OCI-LY1 (cell line): ENCODE results near the gene XCL1.

Source experiments
- H2AFZ ChIP-seq: fragments of 200-600 bp; sonication (generic), shearing (Covaris generic); 2 replicates; pipeline ENCODE4 v1.6.0; 2014; ENCODE audit warnings: antibody characterized with exemption, mild to moderate bottlenecking, low read length
- H3F3A ChIP-seq: fragments of 200-600 bp; sonication (generic), shearing (Covaris generic); 2 replicates; pipeline ENCODE4 v1.6.0; 2014; ENCODE audit warnings: mild to moderate bottlenecking, antibody characterized with exemption, low read length, moderate library complexity; ENCODE audit not compliant: insufficient read depth
- H3K27ac ChIP-seq: fragments of 200-600 bp; sonication (generic); 2 replicates; pipeline ENCODE4 v1.5.1; 2014; ENCODE audit warnings: low read length, mixed run types, mild to moderate bottlenecking, low read depth; ENCODE audit not compliant: poor library complexity, severe bottlenecking
- H3K27me3 ChIP-seq: fragments of 200-600 bp; sonication (generic); 2 replicates; pipeline ENCODE4 v1.6.0; 2014; ENCODE audit warnings: antibody characterized with exemption, mild to moderate bottlenecking, low read length, moderate library complexity; ENCODE audit not compliant: insufficient read depth
- H3K36me3 ChIP-seq: fragments of 200-600 bp; sonication (generic); 2 replicates; pipeline ENCODE4 v1.6.1; 2014; ENCODE audit warnings: mild to moderate bottlenecking, antibody characterized with exemption, low read length, moderate library complexity, mixed read lengths; ENCODE audit not compliant: insufficient read depth
- H3K4me1 ChIP-seq: fragments of 200-600 bp; sonication (generic); 2 replicates; pipeline ENCODE4 v1.5.1; 2014; ENCODE audit warnings: mild to moderate bottlenecking, low read length, moderate library complexity; ENCODE audit not compliant: insufficient read depth, severe bottlenecking
- H3K4me2 ChIP-seq: fragments of 200-600 bp; sonication (generic), shearing (Covaris generic); 2 replicates; pipeline ENCODE4 v1.6.1; 2014; ENCODE audit warnings: low read length
- H3K4me3 ChIP-seq: fragments of 200-600 bp; sonication (generic); 2 replicates; pipeline ENCODE4 v1.5.1; 2014; ENCODE audit warnings: low read length, low read depth, mild to moderate bottlenecking, mixed read lengths; ENCODE audit not compliant: poor library complexity, severe bottlenecking
- H3K79me2 ChIP-seq: fragments of 200-600 bp; shearing (Covaris generic); 2 replicates; pipeline ENCODE4 v1.6.1; 2016; ENCODE audit warnings: mixed run types, low read length, mixed read lengths; ENCODE audit not compliant: insufficient read depth
- H3K9ac ChIP-seq: fragments of 200-600 bp; sonication (generic), shearing (Covaris generic); 2 replicates; pipeline ENCODE4 v1.6.1; 2014; ENCODE audit warnings: mild to moderate bottlenecking, low read length, mixed read lengths
- H3K9me2 ChIP-seq: fragments of 200-600 bp; sonication (generic), shearing (Covaris generic); 2 replicates; pipeline ENCODE4 v1.6.1; 2014; ENCODE audit warnings: low read depth, mild to moderate bottlenecking, low read length, mixed read lengths
- H3K9me3 ChIP-seq: fragments of 200-600 bp; shearing (Covaris generic); 2 replicates; pipeline ENCODE4 v1.6.1; 2014; ENCODE audit warnings: low read length, mixed read lengths
- H4K20me1 ChIP-seq: fragments of 200-600 bp; sonication (generic), shearing (Covaris generic); 2 replicates; pipeline ENCODE4 v1.6.0; 2016; ENCODE audit warnings: mild to moderate bottlenecking, low read length; ENCODE audit not compliant: insufficient read depth
- CTCF ChIP-seq: fragments of 200-600 bp; sonication (generic), shearing (Covaris generic); IDR thresholded peaks from 2 replicates; pipeline ENCODE4 v1.5.1; 2017; ENCODE audit warnings: mild to moderate bottlenecking, antibody characterized with exemption, low read length, moderate library complexity, mixed read lengths
- EZH2 ChIP-seq: fragments of 200-600 bp; sonication (generic), shearing (Covaris generic); IDR thresholded peaks from 2 replicates; pipeline ENCODE4 v1.8.0; 2017; ENCODE audit warnings: borderline replicate concordance, mixed run types, mild to moderate bottlenecking, antibody characterized with exemption, low read length, moderate library complexity, mixed read lengths

XCL1 gene

DNA sequence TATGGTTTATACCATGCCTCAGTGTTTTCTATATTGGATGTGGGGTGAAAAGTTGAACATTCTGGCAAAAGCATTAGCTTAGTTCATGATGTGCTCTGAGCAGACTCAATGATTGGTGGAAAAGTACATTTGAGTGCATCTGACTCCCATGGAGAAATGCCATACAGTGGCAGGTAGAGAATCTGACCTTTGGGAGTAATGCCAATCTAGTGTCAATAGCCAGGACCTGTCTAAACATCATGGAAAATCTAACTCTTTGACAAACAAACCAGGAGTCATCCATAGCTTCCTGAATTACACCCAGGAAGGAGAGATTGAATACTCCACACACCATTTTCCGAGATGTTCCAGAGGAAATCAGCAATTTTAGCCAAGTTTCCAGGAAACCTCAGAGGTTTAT is 51.0 kb downstream of the XCL1 start:
- Histone ChIP-seq H4K20me1 (no peaks in the 10 kb centered on the region), H3K79me2 (no peaks in the 10 kb centered on the region), H3K27me3 (no peaks in the 10 kb centered on the region), H3K4me2 (no peak overlapping the region), H3K9ac (no peak overlapping the region), H2AFZ (no peak overlapping the region), H3K27ac (no peak overlapping the region), H3K9me2 (no peaks in the 10 kb centered on the region), H3K9me3 (no peaks in the 10 kb centered on the region), H3K36me3 (no peaks in the 10 kb centered on the region), H3K4me3 (no peak overlapping the region), H3K4me1 (no peaks in the 10 kb centered on the region), H3F3A (no peaks in the 10 kb centered on the region)
- no peak for TF ChIP-seq EZH2
- TF ChIP-seq CTCF, result no peak

- Histone ChIP-seq H2AFZ (no peak overlapping the region), H3K27me3 (no peaks in the 10 kb centered on the region), H4K20me1 (no peaks in the 10 kb centered on the region), H3K36me3 (no peaks in the 10 kb centered on the region), H3K4me1 (no peaks in the 10 kb centered on the region), H3K9me3 (no peaks in the 10 kb centered on the region), H3F3A (no peaks in the 10 kb centered on the region), H3K9me2 (no peaks in the 10 kb centered on the region), H3K4me3 (no peak overlapping the region), H3K4me2 (no peak overlapping the region), H3K9ac (no peak overlapping the region), H3K27ac (no peak overlapping the region), H3K79me2 (no peaks in the 10 kb centered on the region)
- TF ChIP-seq CTCF, result no peak
- no peak for TF ChIP-seq EZH2
These were observed 52.4 kb downstream of the XCL1 start for GRCh38 chr1:168628807-168629206.

- no peak overlapping the region for H3K4me2 ChIP-seq
- no peak overlapping the region for H2AFZ ChIP-seq
- H3K36me3 ChIP-seq, result no peaks in the 10 kb centered on the region
- no peaks in the 10 kb centered on the region for H3K4me1 ChIP-seq
- no peaks in the 10 kb centered on the region for H3K9me3 ChIP-seq
- no peaks in the 10 kb centered on the region for H3K9me2 ChIP-seq
- no peak overlapping the region for H3K4me3 ChIP-seq
- no peaks in the 10 kb centered on the region for H3K27me3 ChIP-seq
- H4K20me1 ChIP-seq, result no peaks in the 10 kb centered on the region
- TF ChIP-seq CTCF (no peak), EZH2 (no peak)
- no peaks in the 10 kb centered on the region for H3F3A ChIP-seq
- H3K9ac ChIP-seq, result no peak overlapping the region
- H3K27ac ChIP-seq, result no peak overlapping the region
- no peaks in the 10 kb centered on the region for H3K79me2 ChIP-seq
These were observed 53.1 kb downstream of the XCL1 start for GRCh38 chr1:168629466-168629865.
